Right cardiac atrium (tissue), 5 donors: ENCODE results near the gene TAS2R40. TPM values are rescaled to one million over a fixed set of nuclear protein-coding genes. Genes with fewer than 3 reads are reported as not detected.
A peak's percentile ranks its signal among the peaks of the same experiment; 100 is the strongest.
"Not testable (repeated sequence)": the region's sequence is repeated elsewhere in the genome, so short reads cannot be mapped to it uniquely, and the experiment has no call there.

Source experiments
- ATAC-seq, 2 donors: fragments of 200-7000 bp; cut with Tn5 transposase; one replicate each; pipeline versions ENCODE4 v1.8.0 to v1.9.1; 2020; ENCODE audit warnings: moderate library complexity in 2 of 2, mild to moderate bottlenecking in 1 of 2
- DNase-seq, 3 donors: peaks; one replicate each; pipeline ENCODE4 v3.0.0-alpha.2; 2020
- H3K27ac ChIP-seq: one replicate; pipeline ENCODE4 v1.5.1; 2013; ENCODE audit warnings: mild to moderate bottlenecking, low read length, control low read depth, moderate library complexity
- H3K27me3 ChIP-seq: one replicate; pipeline ENCODE4 v1.6.1; 2013; ENCODE audit not compliant: control insufficient read depth, insufficient read depth
- H3K4me1 ChIP-seq: one replicate; pipeline ENCODE4 v1.6.1; 2013; ENCODE audit warnings: low read length; ENCODE audit not compliant: control insufficient read depth, insufficient read depth
- H3K4me3 ChIP-seq: one replicate; pipeline ENCODE4 v1.5.1; 2013; ENCODE audit warnings: low read length, control low read depth
- H3K9me3 ChIP-seq: one replicate; pipeline ENCODE4 v1.6.1; 2013; ENCODE audit warnings: low read length; ENCODE audit not compliant: control insufficient read depth
- WGBS: extraction: QIAGEN DNeasy Blood & Tissue Kit; methylation state at CpG from one replicate; pipeline ENCODE4 v1.1.7; 2013; 5-methylcytosine and 5-hydroxymethylcytosine counted together
- intact Hi-C, 4 donors: fragments of 100-400 bp; cut with DNase I; formaldehyde crosslinking; loops; one replicate each; pipeline versions ENCODE4 v1.11.0 to v1.14.0; 2022 to 2023
- long read RNA-seq, 4 donors: library from polyadenylated mRNA; unstranded; transcript quantifications; one replicate each; pipeline ENCODE4 v2.0.0, GENCODE V29; 2020 to 2021
- polyA plus RNA-seq: library from polyadenylated mRNA; stranded (reverse); fragments of 200-250 nt; gene quantifications from one replicate; pipeline ENCODE4 v1.2.3, GENCODE V29; 2013
- total RNA-seq, 4 donors: library from RNA; stranded (reverse); fragmentation: NEBNext Ultra II Directional; extraction: Animal tissue kit (Norgen Biotek cat#: 25700); gene quantifications; one replicate each; pipeline ENCODE4 v1.2.1, GENCODE V29; 2021
- donor health status: healthy with polysubstance abuse.
- donor health status: DM: no; HTN: yes; CAD: no.
- donor health status: DM: no; HTN: no; CAD: no.
- donor health status: DM: no; HTN: yes; CAD: no; lungs with severe emphysema.
- donor health status: DM: yes; HTN: yes; CAD: no.

The TAS2R40 gene
- total RNA-seq (not detected), polyA plus RNA-seq (not detected)
- long read RNA-seq, donor 1: 0 reads
- long read RNA-seq, donor 2: 0 reads
- long read RNA-seq, donor 3: 0 reads
- long read RNA-seq, donor 4: 0 reads

- WGBS: 87% methylated on average over 3 of the region's 3 CpGs
- Histone ChIP-seq H3K4me3 (no peak within 1 kb of the TSS), H3K9me3 (no peaks in the 10 kb centered on the region), H3K27ac (no peak within 1 kb of the TSS), H3K27me3 (no peaks in the 10 kb centered on the region), H3K4me1 (no peaks in the 10 kb centered on the region)
- intact Hi-C loops: no loop called here
- DNase-seq: no peak
- no peak for ATAC-seq
Observed at GRCh38 chr7:143221737-143222136, at the start of gene TAS2R40. TSS of gene TAS2R40 (plus strand) at chr7:143222037. CDS start at chr7:143222079, 42 bp downstream.

GRCh38 chr7:143172354-143172753 lies 49.5 kb upstream of the TAS2R40 start:
- no peak overlapping the region for H3K27ac ChIP-seq
- no peaks in the 10 kb centered on the region for H3K4me1 ChIP-seq
- no peaks in the 10 kb centered on the region for H3K9me3 ChIP-seq
- 63% methylated on average over 4 of the region's 4 CpGs for WGBS
- no peaks in the 10 kb centered on the region for H3K27me3 ChIP-seq
- peak in 1 of 2 donors; percentile 54 for ATAC-seq
- no peak overlapping the region for H3K4me3 ChIP-seq
- DNase-seq: peak in 1 of 3 donors; percentile 66
- intact Hi-C loops: no loop called here

- H3K4me3 ChIP-seq: no peak overlapping the region
- no peaks in the 10 kb centered on the region for H3K4me1 ChIP-seq
- intact Hi-C loops: no loop called here
- no peaks in the 10 kb centered on the region for H3K9me3 ChIP-seq
- no peaks in the 10 kb centered on the region for H3K27me3 ChIP-seq
- ATAC-seq (no peak), DNase-seq (no peak)
- WGBS: 91% methylated on average over 5 of the region's 5 CpGs
- no peak overlapping the region for H3K27ac ChIP-seq
Observed at GRCh38 chr7:143176128-143176527, 45.7 kb upstream of the TAS2R40 start.

- DNase-seq (no peak), ATAC-seq (no peak)
- 79% methylated on average over 2 of the region's 2 CpGs for WGBS
- Histone ChIP-seq H3K9me3 (no peaks in the 10 kb centered on the region), H3K4me3 (no peak overlapping the region), H3K27me3 (no peaks in the 10 kb centered on the region), H3K4me1 (no peaks in the 10 kb centered on the region), H3K27ac (no peak overlapping the region)
- intact Hi-C loops: no loop called here
Observed at GRCh38 chr7:143177374-143178119, 44.3 kb upstream of the TAS2R40 start.

- DNase-seq, H3K9me3 ChIP-seq, H3K4me3 ChIP-seq, H3K4me1 ChIP-seq, ATAC-seq, H3K27ac ChIP-seq, H3K27me3 ChIP-seq, intact Hi-C loops: not testable (repeated sequence)
- 84% methylated on average over 4 of the region's 4 CpGs for whole genome bisulfite sequencing
Observed at GRCh38 chr7:143180771-143181170, 41.1 kb upstream of the TAS2R40 start.

- intact Hi-C loops: no loop called here
- Histone ChIP-seq H3K4me1 (no peaks in the 10 kb centered on the region), H3K9me3 (no peaks in the 10 kb centered on the region), H3K27me3 (no peaks in the 10 kb centered on the region), H3K4me3 (no peak overlapping the region), H3K27ac (no peak overlapping the region)
- DNase-seq: no peak
- no peak for ATAC-seq
- WGBS: 81% methylated on average over 2 of the region's 2 CpGs
Observed at GRCh38 chr7:143181349-143181748, 40.5 kb upstream of the TAS2R40 start.

GRCh38 chr7:143183024-143183423 lies 38.8 kb upstream of the TAS2R40 start, which contains the start of gene TAS2R39:
TSS of gene TAS2R39 (plus strand) at chr7:143183419. CDS start at chr7:143183419, 0 bp downstream.
- Histone ChIP-seq H3K27me3 (no peaks in the 10 kb centered on the region), H3K9me3 (no peaks in the 10 kb centered on the region), H3K4me3 (no peak within 1 kb of the TSS), H3K27ac (no peak within 1 kb of the TSS), H3K4me1 (no peaks in the 10 kb centered on the region)
- ATAC-seq (no peak), DNase-seq (no peak)
- intact Hi-C loops: no loop called here
- 85% methylated on average over 3 of the region's 3 CpGs for WGBS

GRCh38 chr7:143185551-143185950 lies 36.3 kb upstream of the TAS2R40 start:
- H3K27ac ChIP-seq: no peak overlapping the region
- 67% methylated on average over 1 of the region's 1 CpG for WGBS
- DNase-seq (no peak), ATAC-seq (no peak)
- H3K27me3 ChIP-seq: no peaks in the 10 kb centered on the region
- H3K4me1 ChIP-seq: no peaks in the 10 kb centered on the region
- no peaks in the 10 kb centered on the region for H3K9me3 ChIP-seq
- no peak overlapping the region for H3K4me3 ChIP-seq
- intact Hi-C loops: no loop called here

- 67% methylated on average over 6 of the region's 6 CpGs for WGBS
- Histone ChIP-seq H3K4me1 (no peaks in the 10 kb centered on the region), H3K4me3 (no peak overlapping the region), H3K9me3 (no peaks in the 10 kb centered on the region), H3K27me3 (no peaks in the 10 kb centered on the region), H3K27ac (no peak overlapping the region)
- intact Hi-C loops: no loop called here
- DNase-seq (no peak), ATAC-seq (no peak)
Observed at GRCh38 chr7:143188994-143189393, 32.8 kb upstream of the TAS2R40 start.

- H3K4me1 ChIP-seq: no peaks in the 10 kb centered on the region
- H3K27ac ChIP-seq: no peak overlapping the region
- intact Hi-C loops: no loop called here
- H3K9me3 ChIP-seq: no peaks in the 10 kb centered on the region
- WGBS: 84% methylated on average over 2 of the region's 2 CpGs
- ATAC-seq (no peak), DNase-seq (no peak)
- H3K4me3 ChIP-seq: no peak overlapping the region
- H3K27me3 ChIP-seq: no peaks in the 10 kb centered on the region
Observed at GRCh38 chr7:143193880-143194279, 28.0 kb upstream of the TAS2R40 start.

- Histone ChIP-seq H3K27me3 (no peaks in the 10 kb centered on the region), H3K4me3 (no peak overlapping the region), H3K4me1 (no peaks in the 10 kb centered on the region), H3K27ac (no peak overlapping the region), H3K9me3 (no peaks in the 10 kb centered on the region)
- intact Hi-C loops: no loop called here
- no peak for ATAC-seq
- 71% methylated on average over 4 of the region's 4 CpGs for WGBS
- no peak for DNase-seq
Observed at GRCh38 chr7:143199040-143199439, 22.8 kb upstream of the TAS2R40 start.
